ENCODE data around the gene DTWD1. TPM values are rescaled to one million over a fixed set of nuclear protein-coding genes. Genes with fewer than 3 reads are reported as not detected.
"Not testable (repeated sequence)": the region's sequence is repeated elsewhere in the genome, so short reads cannot be mapped to it uniquely, and the experiment has no call there.

The DTWD1 gene
- polyA plus RNA-seq, 1 donor (not counting 4 experiments of a cell fraction or from before 2014, with no cell fraction given), result 25.2 TPM

GRCh38 chr15:49606594-49606993 lies 14.3 kb upstream of the DTWD1 start:
- Histone ChIP-seq H3K4me3 (ENCODE audit: control insufficient read depth in 2 of 3, extremely low read depth in 1 of 3, insufficient read depth in 2 of 3, low read depth in 1 of 3, low read length in 3 of 3) (no peak overlapping the region), H3K4me1 (ENCODE audit: control insufficient read depth, extremely low read depth, insufficient read depth, low read length) (no peaks in the 10 kb centered on the region), H3K9me1 (ENCODE audit: control insufficient read depth, extremely low read depth, insufficient read depth, low read length) (no peaks in the 10 kb centered on the region), H4K20me1 (ENCODE audit: control insufficient read depth, extremely low read depth, insufficient read depth, low read length) (no peaks in the 10 kb centered on the region), H3K27ac (ENCODE audit: control insufficient read depth, insufficient read depth, low read length) (no peak overlapping the region), H3K36me3 (ENCODE audit: control insufficient read depth in 2 of 2, extremely low read depth in 1 of 2, insufficient read depth in 2 of 2, low read length in 2 of 2) (no peaks in the 10 kb centered on the region), H3K9ac (ENCODE audit: control insufficient read depth, extremely low read depth, insufficient read depth, low read length) (no peak overlapping the region), H3K9me3 (ENCODE audit: control insufficient read depth, low read depth, low read length) (no peaks in the 10 kb centered on the region), H3K27me3 (ENCODE audit: control insufficient read depth, extremely low read depth, insufficient read depth, low read length) (no peaks in the 10 kb centered on the region), H3K79me2 (ENCODE audit: control insufficient read depth, insufficient read depth, low read length) (no peaks in the 10 kb centered on the region), H3K4me2 (ENCODE audit: control insufficient read depth, extremely low read depth, insufficient read depth, low read depth, low read length) (no peak overlapping the region), H2AFZ (ENCODE audit: control insufficient read depth, low read length) (no peak overlapping the region)
- DNase-seq (ENCODE audit: low read depth, low spot score) (no peak), FAIRE-seq (no peak)
- dilution Hi-C loops (cut with MboI; ENCODE audit: extremely low pct_ligation_motif_present, low sequenced_read_pairs), result no loop called here
- TF ChIP-seq CTCF (optimal IDR thresholded peaks at IDR 0.05 in 1 of 3, IDR thresholded peaks at IDR 0.05 in 1 of 3, conservative IDR thresholded peaks at IDR 0.05 in 1 of 3; ENCODE audit: extremely low read depth in 1 of 3, insufficient read depth in 2 of 3, low read length in 3 of 3), result no peak
- no peak for TF ChIP-seq EZH2 (IDR thresholded peaks at IDR 0.05; ENCODE audit: low read length)

- DNase-seq (ENCODE audit: low read depth, low spot score) (no peak), FAIRE-seq (no peak)
- dilution Hi-C loops (cut with MboI; ENCODE audit: extremely low pct_ligation_motif_present, low sequenced_read_pairs), result no loop called here
- Histone ChIP-seq H3K9me1 (ENCODE audit: control insufficient read depth, extremely low read depth, insufficient read depth, low read length) (no peaks in the 10 kb centered on the region), H2AFZ (ENCODE audit: control insufficient read depth, low read length) (no peak overlapping the region), H3K27ac (ENCODE audit: control insufficient read depth, insufficient read depth, low read length) (no peak overlapping the region), H3K4me1 (ENCODE audit: control insufficient read depth, extremely low read depth, insufficient read depth, low read length) (no peaks in the 10 kb centered on the region), H4K20me1 (ENCODE audit: control insufficient read depth, extremely low read depth, insufficient read depth, low read length) (no peaks in the 10 kb centered on the region), H3K4me3 (ENCODE audit: control insufficient read depth in 2 of 3, extremely low read depth in 1 of 3, insufficient read depth in 2 of 3, low read depth in 1 of 3, low read length in 3 of 3) (no peak overlapping the region), H3K9ac (ENCODE audit: control insufficient read depth, extremely low read depth, insufficient read depth, low read length) (no peak overlapping the region), H3K4me2 (ENCODE audit: control insufficient read depth, extremely low read depth, insufficient read depth, low read depth, low read length) (no peak overlapping the region), H3K27me3 (ENCODE audit: control insufficient read depth, extremely low read depth, insufficient read depth, low read length) (no peaks in the 10 kb centered on the region), H3K79me2 (ENCODE audit: control insufficient read depth, insufficient read depth, low read length) (no peaks in the 10 kb centered on the region), H3K36me3 (ENCODE audit: control insufficient read depth in 2 of 2, extremely low read depth in 1 of 2, insufficient read depth in 2 of 2, low read length in 2 of 2) (no peaks in the 10 kb centered on the region), H3K9me3 (ENCODE audit: control insufficient read depth, low read depth, low read length) (no peaks in the 10 kb centered on the region)
- TF ChIP-seq CTCF (optimal IDR thresholded peaks at IDR 0.05 in 1 of 3, IDR thresholded peaks at IDR 0.05 in 1 of 3, conservative IDR thresholded peaks at IDR 0.05 in 1 of 3; ENCODE audit: extremely low read depth in 1 of 3, insufficient read depth in 2 of 3, low read length in 3 of 3) (no peak), EZH2 (IDR thresholded peaks at IDR 0.05; ENCODE audit: low read length) (no peak)
Measured at GRCh38 chr15:49610157-49610918, 10.5 kb upstream of the DTWD1 start.

- H4K20me1 ChIP-seq (ENCODE audit: control insufficient read depth, extremely low read depth, insufficient read depth, low read length); H3K4me1 ChIP-seq (ENCODE audit: control insufficient read depth, extremely low read depth, insufficient read depth, low read length); DNase-seq (ENCODE audit: low read depth, low spot score); H3K27me3 ChIP-seq (ENCODE audit: control insufficient read depth, extremely low read depth, insufficient read depth, low read length); FAIRE-seq; H3K36me3 ChIP-seq (ENCODE audit: control insufficient read depth in 2 of 2, extremely low read depth in 1 of 2, insufficient read depth in 2 of 2, low read length in 2 of 2); H3K9me1 ChIP-seq (ENCODE audit: control insufficient read depth, extremely low read depth, insufficient read depth, low read length); H3K9ac ChIP-seq (ENCODE audit: control insufficient read depth, extremely low read depth, insufficient read depth, low read length); H2AFZ ChIP-seq (ENCODE audit: control insufficient read depth, low read length); H3K27ac ChIP-seq (ENCODE audit: control insufficient read depth, insufficient read depth, low read length); dilution Hi-C loops (cut with MboI; ENCODE audit: extremely low pct_ligation_motif_present, low sequenced_read_pairs); H3K9me3 ChIP-seq (ENCODE audit: control insufficient read depth, low read depth, low read length); H3K4me2 ChIP-seq (ENCODE audit: control insufficient read depth, extremely low read depth, insufficient read depth, low read depth, low read length); H3K79me2 ChIP-seq (ENCODE audit: control insufficient read depth, insufficient read depth, low read length); H3K4me3 ChIP-seq (ENCODE audit: control insufficient read depth in 2 of 3, extremely low read depth in 1 of 3, insufficient read depth in 2 of 3, low read depth in 1 of 3, low read length in 3 of 3): not testable (repeated sequence)
Measured at GRCh38 chr15:49612240-49612639, 8.6 kb upstream of the DTWD1 start.
